Liver (tissue), 9 donors: ENCODE measurements around the gene NPRL2. TPM values are rescaled to one million over a fixed set of nuclear protein-coding genes. Genes with fewer than 3 reads are reported as not detected.

Experiments used
- DNase-seq: peaks from one replicate; pipeline ENCODE4 v3.0.0-alpha.2; 2017; ENCODE audit warnings: low spot score
- H3K27ac ChIP-seq, 2 donors: one replicate each; pipeline ENCODE4 v1.7.0; 2013; ENCODE audit warnings: inconsistent platforms in 2 of 2, low read length in 2 of 2, control low read depth in 1 of 2, low read depth in 1 of 2, mild to moderate bottlenecking in 1 of 2
- H3K27me3 ChIP-seq, 4 donors: one replicate each; pipeline versions ENCODE4 v1.6.1 to v1.7.0; 2013; ENCODE audit warnings: low read length in 3 of 4, inconsistent platforms in 1 of 4, mild to moderate bottlenecking in 1 of 4, moderate library complexity in 1 of 4; ENCODE audit not compliant: control insufficient read depth in 4 of 4, insufficient read depth in 4 of 4
- H3K36me3 ChIP-seq, 4 donors: one replicate each; pipeline versions ENCODE4 v1.6.1 to v1.7.0; 2013; ENCODE audit warnings: low read length in 3 of 4, mild to moderate bottlenecking in 3 of 4, low read depth in 1 of 4, moderate library complexity in 1 of 4; ENCODE audit not compliant: control insufficient read depth in 4 of 4, insufficient read depth in 3 of 4
- H3K4me1 ChIP-seq, 4 donors: one replicate each; pipeline versions ENCODE4 v1.6.1 to v1.7.0; 2013; ENCODE audit warnings: low read length in 3 of 4, mild to moderate bottlenecking in 3 of 4, moderate library complexity in 1 of 4; ENCODE audit not compliant: control insufficient read depth in 4 of 4, insufficient read depth in 4 of 4
- H3K4me3 ChIP-seq, 3 donors: one replicate each; pipeline versions ENCODE4 v1.6.1 to v1.7.0; 2013; ENCODE audit warnings: low read length in 3 of 3, control low read depth in 1 of 3, low read depth in 1 of 3, mild to moderate bottlenecking in 1 of 3
- H3K9ac ChIP-seq, 2 donors: one replicate each; pipeline ENCODE4 v1.7.0; 2013; ENCODE audit warnings: low read length in 2 of 2, mild to moderate bottlenecking in 2 of 2, moderate library complexity in 2 of 2, control low read depth in 1 of 2, low read depth in 1 of 2
- H3K9me3 ChIP-seq, 4 donors: one replicate each; pipeline versions ENCODE4 v1.6.1 to v1.7.0; 2013; ENCODE audit warnings: low read length in 3 of 4; ENCODE audit not compliant: control insufficient read depth in 4 of 4
- EGR1 ChIP-seq, 2 donors: IDR thresholded peaks; 2 replicates each; pipeline ENCODE4 v1.6.1; 2016 to 2018; ENCODE audit warnings: antibody characterized with exemption in 2 of 2, low read depth in 2 of 2
- FOXA1 ChIP-seq: IDR thresholded peaks from 2 replicates; pipeline ENCODE4 v1.6.1; 2016; ENCODE audit warnings: antibody characterized with exemption
- FOXA2 ChIP-seq: IDR thresholded peaks from 2 replicates; pipeline ENCODE4 v1.6.1; 2016; ENCODE audit warnings: antibody characterized with exemption
- HNF4A ChIP-seq, 2 donors: conservative IDR thresholded peaks; 2 replicates each; pipeline ENCODE4 v1.6.1; 2016; ENCODE audit warnings: antibody characterized with exemption in 2 of 2, mild to moderate bottlenecking in 2 of 2
- HNF4G ChIP-seq: IDR thresholded peaks from 2 replicates; pipeline ENCODE4 v1.6.1; 2016; ENCODE audit warnings: antibody characterized with exemption
- JUND ChIP-seq, 2 donors: IDR thresholded peaks; 2 replicates each; pipeline ENCODE4 v1.6.1; 2016; ENCODE audit warnings: antibody characterized with exemption in 2 of 2
- NR2F2 ChIP-seq: IDR thresholded peaks from 2 replicates; pipeline ENCODE4 v1.6.1; 2016; ENCODE audit warnings: antibody characterized with exemption
- RAD21 ChIP-seq, 2 donors: IDR thresholded peaks; 2 replicates each; pipeline ENCODE4 v1.6.1; 2016; ENCODE audit warnings: antibody characterized with exemption in 2 of 2, mild to moderate bottlenecking in 2 of 2
- RXRA ChIP-seq, 2 donors: IDR thresholded peaks; 2 replicates each; pipeline ENCODE4 v1.6.1; 2017 to 2018; ENCODE audit warnings: antibody characterized with exemption in 2 of 2, mild to moderate bottlenecking in 1 of 2
- SP1 ChIP-seq: IDR thresholded peaks from 2 replicates; pipeline ENCODE4 v1.6.1; 2018; ENCODE audit warnings: antibody characterized with exemption, mild to moderate bottlenecking
- YY1 ChIP-seq: IDR thresholded peaks from 2 replicates; pipeline ENCODE4 v1.6.1; 2016; ENCODE audit warnings: antibody characterized with exemption, mild to moderate bottlenecking
- WGBS: extraction: QIAGEN DNeasy Blood & Tissue Kit; methylation state at CpG from one replicate; pipeline ENCODE4 v1.1.7; 2013; 5-methylcytosine and 5-hydroxymethylcytosine counted together
- polyA plus RNA-seq, 2 donors: library from polyadenylated mRNA; stranded (reverse) in 1 of 2; unstranded in 1 of 2; fragments of 200-250 nt in 1 of 2; fragments of >200 nt in 1 of 2; fragmentation: Nextera tagmentation in 1 of 2; extraction: Ambion mirVana in 1 of 2; gene quantifications; one replicate each; pipeline versions ENCODE4 v1.2.1 to v1.2.3, GENCODE V29; 2013 to 2015
- total RNA-seq, 2 donors: library from RNA; depleted of rRNA; stranded (reverse); fragments of >200 nt; gene quantifications; one replicate each; pipeline ENCODE4 v1.2.3, GENCODE V29; 2014
- TF ChIP-seq, protein P1 (sequence below): fragments of 150-350 bp; IDR thresholded peaks from 2 replicates; pipeline ENCODE4 v1.5.1; 2017; ENCODE audit warnings: improper control_type of control experiment, low read depth, low read length; ENCODE audit not compliant: missing input control
- TF ChIP-seq, protein P2 (sequence below): IDR thresholded peaks from 2 replicates; pipeline ENCODE4 v1.6.1; 2016; ENCODE audit warnings: antibody characterized with exemption, mild to moderate bottlenecking
- TF ChIP-seq, protein P3 (sequence below): IDR thresholded peaks from 2 replicates; pipeline ENCODE4 v1.6.1; 2016; ENCODE audit warnings: antibody characterized with exemption
- TF ChIP-seq, protein P4 (sequence below): IDR thresholded peaks from 2 replicates; pipeline ENCODE4 v1.6.1; 2016; ENCODE audit warnings: antibody characterized with exemption
- donor health status: healthy.
- donor health status: healthy.
- donor health status: healthy.
- donor health status: healthy.
- donor health status: healthy.

Gene NPRL2
- total and polyA plus RNA-seq, 4 donors: 11.3 to 17.3 (median 14.0) TPM

DNA sequence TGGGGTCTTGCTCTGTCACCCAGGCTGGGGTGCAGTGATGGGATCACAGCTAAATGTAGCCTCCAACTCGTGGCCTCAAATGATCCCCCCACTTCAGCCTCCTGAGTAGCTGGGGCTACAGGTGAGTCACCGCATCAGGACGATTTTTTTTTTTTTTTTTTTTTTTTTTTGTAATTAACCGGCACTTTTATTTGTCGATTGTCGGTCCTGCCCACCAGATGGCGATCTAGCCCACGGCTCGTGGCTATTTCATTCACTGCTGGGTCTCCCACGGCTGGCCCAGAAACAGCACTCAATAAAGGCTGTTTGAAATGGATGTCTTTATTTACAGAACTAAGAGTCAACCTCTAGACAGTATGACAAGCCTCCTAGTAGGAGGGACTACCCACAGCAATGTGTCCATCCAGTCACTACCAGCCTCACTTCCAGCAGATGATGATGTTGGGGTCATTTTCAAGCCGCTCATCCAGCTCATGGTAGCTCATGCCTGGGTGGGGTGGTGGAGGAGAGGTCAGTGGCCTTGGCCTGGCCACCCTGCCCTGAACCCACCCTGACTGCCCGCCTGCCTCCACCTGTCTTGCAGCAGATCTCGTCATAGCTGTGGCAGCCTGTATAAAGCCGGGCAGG lies 3.3 kb downstream of the NPRL2 start:
- 28% methylated on average over 14 of the region's 14 CpGs for WGBS
- Histone ChIP-seq H3K9ac (no peak overlapping the region), H3K27me3 (no peaks in the 10 kb centered on the region), H3K4me1 (peaks cover 13 to 45% (median 36%) of the 10 kb centered on the region in 4 donors), H3K4me3 (no peak overlapping the region), H3K27ac (peak overlapping the region in 1 of 2 donors; percentile 38), H3K36me3 (peaks cover 0 to 9% (median 0%) of the 10 kb centered on the region in 4 donors), H3K9me3 (no peaks in the 10 kb centered on the region)
- TF ChIP-seq, protein P1, sequence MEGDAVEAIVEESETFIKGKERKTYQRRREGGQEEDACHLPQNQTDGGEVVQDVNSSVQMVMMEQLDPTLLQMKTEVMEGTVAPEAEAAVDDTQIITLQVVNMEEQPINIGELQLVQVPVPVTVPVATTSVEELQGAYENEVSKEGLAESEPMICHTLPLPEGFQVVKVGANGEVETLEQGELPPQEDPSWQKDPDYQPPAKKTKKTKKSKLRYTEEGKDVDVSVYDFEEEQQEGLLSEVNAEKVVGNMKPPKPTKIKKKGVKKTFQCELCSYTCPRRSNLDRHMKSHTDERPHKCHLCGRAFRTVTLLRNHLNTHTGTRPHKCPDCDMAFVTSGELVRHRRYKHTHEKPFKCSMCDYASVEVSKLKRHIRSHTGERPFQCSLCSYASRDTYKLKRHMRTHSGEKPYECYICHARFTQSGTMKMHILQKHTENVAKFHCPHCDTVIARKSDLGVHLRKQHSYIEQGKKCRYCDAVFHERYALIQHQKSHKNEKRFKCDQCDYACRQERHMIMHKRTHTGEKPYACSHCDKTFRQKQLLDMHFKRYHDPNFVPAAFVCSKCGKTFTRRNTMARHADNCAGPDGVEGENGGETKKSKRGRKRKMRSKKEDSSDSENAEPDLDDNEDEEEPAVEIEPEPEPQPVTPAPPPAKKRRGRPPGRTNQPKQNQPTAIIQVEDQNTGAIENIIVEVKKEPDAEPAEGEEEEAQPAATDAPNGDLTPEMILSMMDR: peak; percentile 68
- TF ChIP-seq JUND (IDR thresholded peaks at IDR 0.05) (peak; percentile 47 to 50), HNF4G (no peak), RAD21 (IDR thresholded peaks at IDR 0.05) (peak; percentile 83 to 86), HNF4A (conservative IDR thresholded peaks at IDR 0.05) (no peak), FOXA2 (no peak), YY1 (peak; percentile 20), FOXA1 (no peak), NR2F2 (no peak), SP1 (no peak)
- DNase-seq: peak; percentile 74

DNA sequence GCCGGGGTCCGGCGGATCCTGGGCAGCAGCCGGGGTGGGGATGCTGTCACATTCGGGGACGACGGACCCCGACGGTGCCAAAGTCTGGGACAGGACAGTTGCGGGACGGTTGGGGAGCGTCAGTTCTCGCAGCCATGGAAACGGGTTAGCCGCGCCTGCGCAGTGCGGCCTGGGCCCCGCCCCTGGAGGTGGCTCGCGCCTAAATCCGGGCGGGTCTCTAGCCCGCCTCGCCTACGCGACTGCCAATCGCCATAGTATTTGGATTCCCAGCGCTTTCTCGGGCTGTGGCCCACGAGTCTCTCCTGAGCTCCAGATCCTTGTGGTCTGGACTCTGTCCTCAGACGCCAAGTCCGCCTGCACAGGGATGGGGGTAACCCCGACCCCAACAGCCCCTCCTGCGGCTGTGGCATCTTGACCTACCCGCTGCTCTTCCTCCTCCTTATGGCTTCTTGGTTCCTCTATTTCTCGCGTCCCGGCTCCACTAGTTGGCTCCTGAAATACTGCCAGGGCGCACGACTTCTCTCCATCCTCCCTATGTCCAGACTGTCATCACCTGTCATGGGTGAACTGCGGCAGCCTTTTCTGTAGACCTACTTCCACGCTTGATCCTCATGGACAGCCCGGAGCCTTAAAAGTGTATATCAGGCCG lies 4.9 kb downstream of the NPRL2 start, which contains the start of gene ZMYND10:
ZMYND10 (minus strand) TSS at position 147 of the 649 bp plus-strand sequence. CDS start 153 bp downstream, outside the sequence.
- H3K27me3 ChIP-seq: no peaks in the 10 kb centered on the region
- H3K27ac ChIP-seq: no peak within 1 kb of the TSS
- WGBS: 18% methylated on average over 45 of the region's 45 CpGs
- TF ChIP-seq, protein P2, sequence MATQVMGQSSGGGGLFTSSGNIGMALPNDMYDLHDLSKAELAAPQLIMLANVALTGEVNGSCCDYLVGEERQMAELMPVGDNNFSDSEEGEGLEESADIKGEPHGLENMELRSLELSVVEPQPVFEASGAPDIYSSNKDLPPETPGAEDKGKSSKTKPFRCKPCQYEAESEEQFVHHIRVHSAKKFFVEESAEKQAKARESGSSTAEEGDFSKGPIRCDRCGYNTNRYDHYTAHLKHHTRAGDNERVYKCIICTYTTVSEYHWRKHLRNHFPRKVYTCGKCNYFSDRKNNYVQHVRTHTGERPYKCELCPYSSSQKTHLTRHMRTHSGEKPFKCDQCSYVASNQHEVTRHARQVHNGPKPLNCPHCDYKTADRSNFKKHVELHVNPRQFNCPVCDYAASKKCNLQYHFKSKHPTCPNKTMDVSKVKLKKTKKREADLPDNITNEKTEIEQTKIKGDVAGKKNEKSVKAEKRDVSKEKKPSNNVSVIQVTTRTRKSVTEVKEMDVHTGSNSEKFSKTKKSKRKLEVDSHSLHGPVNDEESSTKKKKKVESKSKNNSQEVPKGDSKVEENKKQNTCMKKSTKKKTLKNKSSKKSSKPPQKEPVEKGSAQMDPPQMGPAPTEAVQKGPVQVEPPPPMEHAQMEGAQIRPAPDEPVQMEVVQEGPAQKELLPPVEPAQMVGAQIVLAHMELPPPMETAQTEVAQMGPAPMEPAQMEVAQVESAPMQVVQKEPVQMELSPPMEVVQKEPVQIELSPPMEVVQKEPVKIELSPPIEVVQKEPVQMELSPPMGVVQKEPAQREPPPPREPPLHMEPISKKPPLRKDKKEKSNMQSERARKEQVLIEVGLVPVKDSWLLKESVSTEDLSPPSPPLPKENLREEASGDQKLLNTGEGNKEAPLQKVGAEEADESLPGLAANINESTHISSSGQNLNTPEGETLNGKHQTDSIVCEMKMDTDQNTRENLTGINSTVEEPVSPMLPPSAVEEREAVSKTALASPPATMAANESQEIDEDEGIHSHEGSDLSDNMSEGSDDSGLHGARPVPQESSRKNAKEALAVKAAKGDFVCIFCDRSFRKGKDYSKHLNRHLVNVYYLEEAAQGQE: no peak
- TF ChIP-seq HNF4G (no peak), JUND (IDR thresholded peaks at IDR 0.05) (no peak), EGR1 (IDR thresholded peaks at IDR 0.05; ENCODE audit: low read depth in 2 of 2) (no peak), FOXA2 (no peak), RXRA (IDR thresholded peaks at IDR 0.05) (no peak), HNF4A (conservative IDR thresholded peaks at IDR 0.05) (no peak)
- TF ChIP-seq, protein P3, sequence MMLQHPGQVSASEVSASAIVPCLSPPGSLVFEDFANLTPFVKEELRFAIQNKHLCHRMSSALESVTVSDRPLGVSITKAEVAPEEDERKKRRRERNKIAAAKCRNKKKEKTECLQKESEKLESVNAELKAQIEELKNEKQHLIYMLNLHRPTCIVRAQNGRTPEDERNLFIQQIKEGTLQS: no peak
- TF ChIP-seq, protein P4, sequence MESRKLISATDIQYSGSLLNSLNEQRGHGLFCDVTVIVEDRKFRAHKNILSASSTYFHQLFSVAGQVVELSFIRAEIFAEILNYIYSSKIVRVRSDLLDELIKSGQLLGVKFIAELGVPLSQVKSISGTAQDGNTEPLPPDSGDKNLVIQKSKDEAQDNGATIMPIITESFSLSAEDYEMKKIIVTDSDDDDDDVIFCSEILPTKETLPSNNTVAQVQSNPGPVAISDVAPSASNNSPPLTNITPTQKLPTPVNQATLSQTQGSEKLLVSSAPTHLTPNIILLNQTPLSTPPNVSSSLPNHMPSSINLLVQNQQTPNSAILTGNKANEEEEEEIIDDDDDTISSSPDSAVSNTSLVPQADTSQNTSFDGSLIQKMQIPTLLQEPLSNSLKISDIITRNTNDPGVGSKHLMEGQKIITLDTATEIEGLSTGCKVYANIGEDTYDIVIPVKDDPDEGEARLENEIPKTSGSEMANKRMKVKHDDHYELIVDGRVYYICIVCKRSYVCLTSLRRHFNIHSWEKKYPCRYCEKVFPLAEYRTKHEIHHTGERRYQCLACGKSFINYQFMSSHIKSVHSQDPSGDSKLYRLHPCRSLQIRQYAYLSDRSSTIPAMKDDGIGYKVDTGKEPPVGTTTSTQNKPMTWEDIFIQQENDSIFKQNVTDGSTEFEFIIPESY: no peak
- H3K4me3 ChIP-seq: peak within 1 kb of the TSS in 1 of 3 donors; percentile 23
- peaks cover 0 to 9% (median 0%) of the 10 kb centered on the region in 4 donors for H3K36me3 ChIP-seq
- H3K9me3 ChIP-seq: no peaks in the 10 kb centered on the region
- peaks cover 13 to 40% (median 25%) of the 10 kb centered on the region in 4 donors for H3K4me1 ChIP-seq
- peak; percentile 80 for DNase-seq
- H3K9ac ChIP-seq: no peak within 1 kb of the TSS
